Stimulated activated CD4-positive, alpha-beta T cell treated with anti-CD3 and anti-CD28 coated beads, TNF-alpha, amount 100 ng/mL, for 24 hours (primary cell): ENCODE data around the gene CRYGD.
"Not testable (repeated sequence)": the region's sequence is repeated elsewhere in the genome, so short reads cannot be mapped to it uniquely, and the experiment has no call there.

ENCODE experiments used
- DNase-seq, 3 experiments: peaks; one replicate each; pipeline ENCODE4 v3.0.0-alpha.2; 2020; ENCODE audit warnings: low read depth in 3 of 3

The CRYGD gene

GRCh38 chr2:208124013-208124715 is at the start of gene CRYGD:
TSS of gene CRYGD (minus strand) at chr2:208124524. CDS start at chr2:208124473, 51 bp downstream.
- not testable (repeated sequence) for DNase-seq

- no peak for DNase-seq
These were observed 47.8 kb upstream of the CRYGD start for GRCh38 chr2:208172125-208172524.

- no peak for DNase-seq
These were observed 40.8 kb upstream of the CRYGD start for GRCh38 chr2:208164951-208165755.

- no peak for DNase-seq
These were observed 39.2 kb upstream of the CRYGD start, which contains the start of gene CRYGA for GRCh38 chr2:208163489-208163888. TSS of gene CRYGA (minus strand) at chr2:208163589. CDS start at chr2:208163556, 33 bp downstream.

- DNase-seq = no peak
These were observed 32.1 kb upstream of the CRYGD start for GRCh38 chr2:208156439-208156838.

GRCh38 chr2:208153156-208153555 is 28.8 kb upstream of the CRYGD start:
- no peak for DNase-seq

- DNase-seq = no peak
These were observed 26.6 kb upstream of the CRYGD start for GRCh38 chr2:208150956-208151355.

- DNase-seq = no peak
These were observed 25.8 kb upstream of the CRYGD start for GRCh38 chr2:208150094-208150493.

GRCh38 chr2:208148803-208149202 is 24.5 kb upstream of the CRYGD start:
- DNase-seq = no peak

GRCh38 chr2:208147759-208148158 is 23.4 kb upstream of the CRYGD start:
- no peak for DNase-seq

GRCh38 chr2:208147008-208147407 is 22.7 kb upstream of the CRYGD start:
- DNase-seq = no peak

- DNase-seq = no peak
These were observed 21.7 kb upstream of the CRYGD start, which contains the start of gene CRYGB for GRCh38 chr2:208146006-208146405. TSS of gene CRYGB (minus strand) at chr2:208146158. CDS start at chr2:208146120, 38 bp downstream.

GRCh38 chr2:208142925-208143799 is 18.8 kb upstream of the CRYGD start:
- no peak for DNase-seq

GRCh38 chr2:208142240-208142924 is 18.1 kb upstream of the CRYGD start:
- no peak for DNase-seq

GRCh38 chr2:208139447-208139846 is 15.1 kb upstream of the CRYGD start:
- DNase-seq = no peak

- DNase-seq = not testable (repeated sequence)
These were observed 14.0 kb upstream of the CRYGD start for GRCh38 chr2:208138334-208138733.

- DNase-seq = no peak
These were observed 12.4 kb upstream of the CRYGD start for GRCh38 chr2:208136716-208137094.

- no peak for DNase-seq
These were observed 11.7 kb upstream of the CRYGD start for GRCh38 chr2:208135794-208136715.

GRCh38 chr2:208134928-208135586 is 10.7 kb upstream of the CRYGD start:
- DNase-seq = no peak

GRCh38 chr2:208130712-208131110 is 6.4 kb upstream of the CRYGD start:
- DNase-seq = no peak
